ENCODE data around the gene TTC13.

DNA sequence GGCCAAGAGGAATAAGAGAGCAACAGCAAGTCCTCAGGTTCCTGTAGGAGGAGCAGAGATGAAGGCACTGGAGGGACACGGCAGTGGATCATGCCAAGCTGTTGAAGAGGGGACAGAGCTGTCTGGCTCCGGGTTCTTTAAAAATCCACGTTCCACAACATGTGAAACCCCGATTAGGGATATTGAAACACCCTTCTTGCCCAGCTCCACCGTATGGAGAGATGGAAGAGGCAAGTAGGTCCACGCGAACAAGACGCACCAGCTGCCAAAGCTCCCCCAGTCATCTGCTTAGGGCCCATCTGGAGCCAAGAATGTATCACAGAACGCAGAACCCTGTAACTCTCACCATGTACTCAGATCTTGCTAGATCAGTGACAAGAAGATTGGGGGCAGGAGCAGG, 114.2 kb downstream of the TTC13 start:
- TF ChIP-seq POLR2A (IDR thresholded peaks at IDR 0.05): no peak
- TF ChIP-seq, protein P1, sequence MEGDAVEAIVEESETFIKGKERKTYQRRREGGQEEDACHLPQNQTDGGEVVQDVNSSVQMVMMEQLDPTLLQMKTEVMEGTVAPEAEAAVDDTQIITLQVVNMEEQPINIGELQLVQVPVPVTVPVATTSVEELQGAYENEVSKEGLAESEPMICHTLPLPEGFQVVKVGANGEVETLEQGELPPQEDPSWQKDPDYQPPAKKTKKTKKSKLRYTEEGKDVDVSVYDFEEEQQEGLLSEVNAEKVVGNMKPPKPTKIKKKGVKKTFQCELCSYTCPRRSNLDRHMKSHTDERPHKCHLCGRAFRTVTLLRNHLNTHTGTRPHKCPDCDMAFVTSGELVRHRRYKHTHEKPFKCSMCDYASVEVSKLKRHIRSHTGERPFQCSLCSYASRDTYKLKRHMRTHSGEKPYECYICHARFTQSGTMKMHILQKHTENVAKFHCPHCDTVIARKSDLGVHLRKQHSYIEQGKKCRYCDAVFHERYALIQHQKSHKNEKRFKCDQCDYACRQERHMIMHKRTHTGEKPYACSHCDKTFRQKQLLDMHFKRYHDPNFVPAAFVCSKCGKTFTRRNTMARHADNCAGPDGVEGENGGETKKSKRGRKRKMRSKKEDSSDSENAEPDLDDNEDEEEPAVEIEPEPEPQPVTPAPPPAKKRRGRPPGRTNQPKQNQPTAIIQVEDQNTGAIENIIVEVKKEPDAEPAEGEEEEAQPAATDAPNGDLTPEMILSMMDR (IDR thresholded peaks at IDR 0.05): no peak
- TF ChIP-seq POLR2AphosphoS5 (IDR thresholded peaks at IDR 0.05): no peak
